Activated CD8-positive, alpha-beta T cell treated with anti-CD3 and anti-CD28 coated beads for 36 hours (primary cell): Measurements from ENCODE around the gene TMEM192. TPM values are rescaled to one million over a fixed set of nuclear protein-coding genes. Genes with fewer than 3 reads are reported as not detected.
"Not testable (repeated sequence)": the region's sequence is repeated elsewhere in the genome, so short reads cannot be mapped to it uniquely, and the experiment has no call there.

ENCODE experiments used
- ATAC-seq: fragments of 200-7000 bp; cut with Tn5 transposase; one replicate; pipeline ENCODE4 v1.10.0; 2021; ENCODE audit warnings: mild to moderate bottlenecking, moderate library complexity
- CTCF ChIA-PET: fragments of 350-600 bp; sonication (Branson Sonifier 250); formaldehyde crosslinking; loops from one replicate; lab custom pipeline; 2021; ENCODE audit warnings: antibody characterized with exemption; lab: Charles Lee
- POLR2A ChIA-PET: fragments of 350-600 bp; sonication (Branson Sonifier 250); formaldehyde crosslinking; loops from one replicate; lab custom pipeline; 2021; ENCODE audit warnings: antibody characterized with exemption; lab: Charles Lee
- DNase-seq: peaks from one replicate; pipeline ENCODE4 v3.0.0-alpha.2; 2020
- H3K27ac Mint-ChIP-seq: one replicate; pipeline ENCODE4 v1.8.0; 2021; ENCODE audit warnings: mild to moderate bottlenecking, mixed read lengths
- H3K27me3 Mint-ChIP-seq: one replicate; pipeline ENCODE4 v1.8.0; 2021; ENCODE audit warnings: mixed read lengths
- H3K36me3 Mint-ChIP-seq: one replicate; pipeline ENCODE4 v1.8.0; 2021; ENCODE audit warnings: low read depth, mixed read lengths
- H3K4me1 Mint-ChIP-seq: one replicate; pipeline ENCODE4 v1.8.0; 2021; ENCODE audit warnings: low read depth, mixed read lengths
- H3K4me3 Mint-ChIP-seq: one replicate; pipeline ENCODE4 v1.8.0; 2021; ENCODE audit warnings: mild to moderate bottlenecking, moderate library complexity, mixed read lengths
- H3K9me3 Mint-ChIP-seq: one replicate; pipeline ENCODE4 v1.8.0; 2021; ENCODE audit warnings: mixed read lengths
- CTCF ChIP-seq: fragments of 200-600 bp; IDR thresholded peaks from one replicate; pipeline ENCODE4 v1.8.0; 2022; ENCODE audit warnings: antibody characterized with exemption, mild to moderate bottlenecking
- intact Hi-C: fragments of 100-400 bp; cut with micrococcal nuclease; formaldehyde crosslinking; loops from one replicate; pipeline ENCODE4 v1.10.0; 2022
- total RNA-seq, 2 experiments: library from RNA; stranded (reverse); gene quantifications; one replicate each; pipeline ENCODE4 v1.2.3, GENCODE V29; 2021

The TMEM192 gene
- total RNA-seq, 2 experiments from 2014 or later: 7.9 to 10.6 TPM

- Mint-ChIP-seq H3K27ac (no peak overlapping the region), H3K36me3 (no peaks in the 10 kb centered on the region), H3K27me3 (peaks cover 6% of the 10 kb centered on the region), H3K9me3 (no peaks in the 10 kb centered on the region), H3K4me3 (no peak overlapping the region), H3K4me1 (peaks cover 5% of the 10 kb centered on the region)
- CTCF ChIA-PET: interaction anchor here (1.2 to 4.7 kb wide), 5 partner anchors 20 to 332 kb away, joined by 3 to 52 read pairs (median 18); no protein-coding TSS in a partner anchor
- POLR2A ChIA-PET: no interaction called here
- no peak for TF ChIP-seq CTCF
- DNase-seq (no peak), ATAC-seq (no peak)
- intact Hi-C loops: loop anchor here (5.0 kb wide), 2 partner anchors 69 to 214 kb away; no protein-coding TSS in a partner anchor
Observed at GRCh38 chr4:165133150-165133549, 20.5 kb upstream of the TMEM192 start.

GRCh38 chr4:165131247-165131832 is 18.7 kb upstream of the TMEM192 start:
- no peak overlapping the region for H3K27ac Mint-ChIP-seq
- DNase-seq (peak; percentile 87), ATAC-seq (peak; percentile 92)
- ChIA-PET CTCF (interaction anchor here (0.7 to 4.7 kb wide), 69 partner anchors 11 to 411 kb away, joined by 3 to 52 read pairs (median 5); partner anchors contain the start of genes MSMO1 and TMEM192), POLR2A (no interaction called here)
- H3K4me1 Mint-ChIP-seq: peaks cover 5% of the 10 kb centered on the region
- intact Hi-C loops: loop anchor here (1.0 to 5.0 kb wide), 3 partner anchors 71 to 333 kb away; no protein-coding TSS in a partner anchor
- H3K36me3 Mint-ChIP-seq: no peaks in the 10 kb centered on the region
- no peaks in the 10 kb centered on the region for H3K9me3 Mint-ChIP-seq
- H3K4me3 Mint-ChIP-seq: no peak overlapping the region
- TF ChIP-seq CTCF: peak; percentile 92
- peaks cover 6% of the 10 kb centered on the region for H3K27me3 Mint-ChIP-seq

GRCh38 chr4:165129924-165130323 is 17.3 kb upstream of the TMEM192 start:
- no peak for DNase-seq
- POLR2A ChIA-PET: no interaction called here
- Mint-ChIP-seq H3K27ac (no peak overlapping the region), H3K9me3 (no peaks in the 10 kb centered on the region), H3K36me3 (no peaks in the 10 kb centered on the region), H3K4me1 (peaks cover 5% of the 10 kb centered on the region), H3K4me3 (no peak overlapping the region), H3K27me3 (peaks cover 9% of the 10 kb centered on the region)
- ATAC-seq: no peak
- CTCF ChIA-PET: interaction anchor here (0.8 to 4.7 kb wide), 17 partner anchors 15 to 350 kb away, joined by 3 to 52 read pairs (median 9); partner anchors contain the start of genes MSMO1 and TMEM192
- intact Hi-C loops: loop anchor here (5.0 kb wide), 2 partner anchors 72 to 217 kb away; no protein-coding TSS in a partner anchor
- TF ChIP-seq CTCF: no peak

GRCh38 chr4:165125869-165126499 is 13.3 kb upstream of the TMEM192 start:
- DNase-seq, ATAC-seq, H3K36me3 Mint-ChIP-seq, H3K27me3 Mint-ChIP-seq, intact Hi-C loops, H3K27ac Mint-ChIP-seq, POLR2A ChIA-PET, H3K4me3 Mint-ChIP-seq, H3K9me3 Mint-ChIP-seq, H3K4me1 Mint-ChIP-seq: not testable (repeated sequence)
- CTCF ChIA-PET: interaction anchor here (0.8 to 1.7 kb wide), 3 partner anchors 13 to 367 kb away, joined by 3 to 8 read pairs (median 3); partner anchors contain the start of gene TMEM192

GRCh38 chr4:165124488-165124887 is 11.8 kb upstream of the TMEM192 start:
- ChIA-PET POLR2A (no interaction called here), CTCF (interaction anchor here (1.7 kb wide), 1 partner anchor 12 kb away, joined by 8 read pairs; the partner anchor contains the start of gene TMEM192)
- Mint-ChIP-seq H3K9me3 (no peaks in the 10 kb centered on the region), H3K27me3 (peaks cover 5% of the 10 kb centered on the region), H3K27ac (no peak overlapping the region), H3K36me3 (no peaks in the 10 kb centered on the region), H3K4me3 (no peak overlapping the region), H3K4me1 (no peaks in the 10 kb centered on the region)
- no peak for TF ChIP-seq CTCF
- DNase-seq: no peak
- no peak for ATAC-seq
- intact Hi-C loops: no loop called here
